GM19452 (cell line): ENCODE results near the gene TUBA8.
"Not testable (repeated sequence)": the region's sequence is repeated elsewhere in the genome, so short reads cannot be mapped to it uniquely, and the experiment has no call there.

Experiments used
- ATAC-seq: cut with Tn5 transposase; IDR thresholded peaks from one replicate; pipeline ENCODE4 v1.9.1; 2021; ENCODE audit not compliant: unreplicated experiment

Gene TUBA8

DNA sequence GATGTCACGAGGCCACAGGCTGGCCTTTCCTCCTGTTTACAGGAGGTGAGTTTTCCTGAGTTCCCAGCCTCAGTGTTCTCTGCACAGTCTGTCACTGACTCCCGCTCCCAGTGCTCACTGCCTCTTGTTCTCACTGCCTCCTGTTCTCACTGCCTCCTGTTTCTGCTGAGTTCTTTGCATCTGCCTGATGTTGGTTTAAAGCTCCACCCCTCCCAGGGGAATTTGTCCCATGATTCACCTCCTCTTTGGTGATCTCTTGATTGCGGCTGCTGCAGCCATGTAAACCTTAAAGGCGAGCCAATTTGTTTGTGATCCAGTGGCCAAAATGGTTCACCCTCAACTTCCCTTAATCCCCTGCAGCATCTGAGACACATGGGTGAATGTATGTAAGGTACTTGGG is 6.0 kb upstream of the TUBA8 start:
- ATAC-seq: no peak

DNA sequence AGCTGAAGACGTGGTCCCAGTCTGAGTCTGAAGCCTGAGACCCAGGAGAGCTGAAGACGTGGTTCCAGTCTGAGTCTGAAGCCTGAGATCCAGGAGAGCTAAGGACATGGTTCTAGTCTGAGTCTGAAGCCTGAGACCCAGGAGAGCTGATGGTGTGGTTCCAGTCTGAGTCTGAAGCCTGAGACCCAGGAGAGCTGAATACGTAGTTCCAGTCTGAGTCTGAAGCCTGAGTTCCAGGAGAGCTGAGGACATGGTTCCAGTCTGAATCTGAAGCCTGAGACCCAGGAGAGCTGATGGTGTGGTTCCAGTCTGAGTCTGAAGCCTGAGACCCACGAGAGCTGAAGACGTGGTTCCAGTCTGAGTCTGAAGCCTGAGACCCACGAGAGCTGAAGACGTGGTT is 4.6 kb upstream of the TUBA8 start:
- not testable (repeated sequence) for ATAC-seq

DNA sequence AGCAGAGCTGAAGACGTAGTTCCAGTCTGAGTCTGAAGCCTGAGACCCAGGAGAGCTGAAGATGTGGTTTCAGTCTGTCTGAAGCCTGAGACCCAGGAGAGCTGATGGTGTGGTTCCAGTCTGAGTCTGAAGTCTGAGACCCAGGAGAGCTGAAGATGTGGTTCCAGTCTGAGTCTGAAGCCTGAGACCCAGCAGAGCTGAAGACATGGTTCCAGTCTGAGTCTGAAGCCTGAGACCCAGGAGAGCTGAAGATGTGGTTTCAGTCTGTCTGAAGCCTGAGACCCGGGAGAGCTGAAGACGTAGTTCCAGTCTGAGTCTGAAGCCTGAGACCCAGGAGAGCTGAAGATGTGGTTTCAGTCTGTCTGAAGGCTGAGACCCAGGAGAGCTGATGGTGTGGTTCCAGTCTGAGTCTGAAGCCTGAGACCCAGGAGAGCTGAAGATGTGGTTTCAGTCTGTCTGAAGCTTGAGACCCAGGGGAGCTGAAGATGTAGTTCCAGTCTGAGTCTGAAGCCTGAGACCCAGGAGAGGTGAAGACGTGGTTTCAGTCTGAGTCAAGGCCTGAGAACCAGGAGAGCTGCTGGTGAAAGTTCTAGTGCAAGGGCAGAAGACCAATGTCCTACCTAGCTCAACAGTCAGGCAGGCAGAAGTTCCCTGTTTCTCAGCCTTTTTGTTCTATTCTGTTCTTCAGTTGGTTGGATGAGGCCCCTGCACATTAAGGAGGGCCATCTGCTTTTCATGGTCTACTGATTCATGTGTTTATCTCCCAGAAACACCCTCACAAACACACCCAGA is 3.9 kb upstream of the TUBA8 start:
- ATAC-seq: peak; percentile 33

DNA sequence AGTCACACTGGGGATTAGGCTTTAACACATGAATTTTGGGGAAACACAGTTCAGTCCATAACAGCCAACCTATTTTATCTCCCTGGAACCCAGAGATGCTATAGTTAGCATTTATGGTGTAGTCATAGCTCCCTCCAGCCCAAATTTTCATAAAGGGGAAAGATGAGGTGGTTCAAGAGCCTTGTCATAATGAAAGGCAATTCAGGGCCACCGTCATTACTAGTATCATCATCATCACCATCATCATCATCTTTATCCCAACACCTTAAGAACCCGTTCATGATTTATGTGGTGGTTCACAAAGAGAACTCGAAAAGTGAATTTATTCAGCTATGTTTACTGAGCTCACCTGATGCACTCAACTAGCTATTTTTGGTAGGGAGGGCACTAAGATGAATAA is 2.4 kb upstream of the TUBA8 start:
- ATAC-seq: no peak

DNA sequence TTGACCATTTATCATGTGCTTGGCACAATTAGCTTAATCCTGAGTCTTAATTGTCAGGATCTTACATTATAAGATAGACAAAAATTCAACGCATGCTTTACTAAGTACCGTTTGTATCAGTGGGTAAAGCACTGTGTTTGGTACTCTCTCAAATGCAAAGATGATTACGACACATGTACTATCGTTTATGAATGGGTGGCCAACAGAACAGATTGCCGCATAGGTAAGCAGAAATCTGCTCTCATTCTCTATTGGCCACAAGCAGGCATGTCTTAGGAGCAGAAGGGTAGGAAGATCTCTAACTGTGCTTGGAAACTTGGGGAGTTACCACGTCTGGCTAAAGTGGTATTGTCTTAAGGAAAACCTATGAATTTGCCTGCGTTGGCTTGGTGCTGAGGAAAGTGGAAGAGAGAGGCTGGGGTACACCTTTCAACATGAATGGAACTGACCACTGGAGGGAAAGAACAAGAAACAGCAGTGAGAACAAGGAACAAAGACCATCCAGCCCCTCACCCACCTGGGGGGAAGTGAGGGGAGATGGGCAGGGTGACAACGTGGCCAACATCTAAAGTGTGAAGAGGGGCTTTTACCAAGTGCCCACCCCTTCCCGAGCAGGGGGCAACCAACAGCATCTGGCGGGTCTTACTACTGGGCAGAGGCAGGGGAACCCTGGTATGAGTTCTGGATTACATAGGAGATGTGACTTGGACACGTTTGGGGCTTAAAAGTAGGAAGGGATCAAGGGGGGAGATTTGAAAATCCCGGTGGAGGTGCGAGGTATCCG is 1.0 kb upstream of the TUBA8 start:
- ATAC-seq: no peak

DNA sequence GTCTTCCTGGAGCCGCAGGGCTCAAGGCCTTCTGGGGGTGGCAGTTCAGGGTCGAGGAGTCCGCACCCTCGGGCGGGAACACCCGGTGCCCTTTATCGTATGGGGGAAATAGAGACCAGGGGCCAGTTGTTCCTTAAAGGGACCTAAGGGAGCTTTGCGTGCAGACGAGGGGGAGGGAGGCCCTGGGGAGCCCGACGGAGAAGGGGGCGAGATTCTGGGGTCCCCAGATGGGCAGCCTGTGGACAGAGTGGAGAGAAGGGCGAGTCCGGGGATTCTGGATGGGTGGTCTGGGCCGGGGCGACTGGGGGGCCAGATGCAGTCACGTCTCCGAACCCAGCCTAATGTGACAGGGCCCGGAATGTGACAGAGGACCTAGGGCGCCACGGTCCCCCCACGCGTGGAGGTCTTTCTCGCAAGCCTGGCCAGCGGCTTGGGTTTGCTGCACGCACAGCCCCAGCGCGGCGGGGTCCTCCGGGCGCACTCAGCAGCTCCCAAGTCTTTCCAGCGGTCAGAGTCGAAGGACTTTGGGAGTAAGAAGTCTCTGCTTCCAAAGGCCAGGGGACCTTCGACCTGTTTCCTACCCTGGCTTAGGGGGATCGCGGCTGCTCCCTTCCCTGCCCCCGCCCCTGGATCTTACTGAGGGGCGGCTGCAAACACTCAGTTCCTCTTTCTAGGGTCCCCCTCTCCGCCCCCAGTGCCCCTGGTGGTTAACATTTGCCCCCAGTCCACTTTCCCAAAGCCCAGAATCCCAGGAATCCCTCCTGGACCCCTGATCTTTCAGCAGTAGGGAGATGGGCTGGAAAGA is 547 bp downstream of the TUBA8 start:
- ATAC-seq: no peak

DNA sequence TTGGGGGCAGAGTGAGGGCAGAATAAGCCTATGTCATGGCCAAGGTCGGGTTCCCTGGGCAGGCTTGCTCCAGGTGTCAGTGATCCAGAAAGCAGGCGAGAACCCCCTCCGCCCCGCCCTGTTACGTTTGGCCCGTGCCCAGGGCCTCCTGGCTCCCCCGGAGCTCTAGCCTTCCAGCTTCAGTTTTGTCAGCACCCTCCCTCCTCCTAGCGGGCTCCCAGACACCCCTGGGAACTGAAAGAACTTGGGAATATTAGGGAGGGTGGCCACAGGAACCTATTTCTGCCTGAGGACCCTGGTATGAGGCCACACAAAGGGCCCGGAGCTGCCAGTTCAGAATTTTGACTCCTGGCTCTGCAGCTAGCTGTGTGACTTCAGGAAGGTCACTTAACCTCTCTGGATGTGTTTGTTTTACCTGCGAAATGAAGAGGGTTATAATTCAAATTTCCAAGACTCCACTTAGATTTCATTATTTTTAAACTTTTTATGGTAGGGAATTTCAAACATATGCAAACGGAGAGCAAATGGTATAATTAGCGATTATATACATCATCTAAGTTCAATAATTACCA is 1.2 kb downstream of the TUBA8 start:
- no peak for ATAC-seq

DNA sequence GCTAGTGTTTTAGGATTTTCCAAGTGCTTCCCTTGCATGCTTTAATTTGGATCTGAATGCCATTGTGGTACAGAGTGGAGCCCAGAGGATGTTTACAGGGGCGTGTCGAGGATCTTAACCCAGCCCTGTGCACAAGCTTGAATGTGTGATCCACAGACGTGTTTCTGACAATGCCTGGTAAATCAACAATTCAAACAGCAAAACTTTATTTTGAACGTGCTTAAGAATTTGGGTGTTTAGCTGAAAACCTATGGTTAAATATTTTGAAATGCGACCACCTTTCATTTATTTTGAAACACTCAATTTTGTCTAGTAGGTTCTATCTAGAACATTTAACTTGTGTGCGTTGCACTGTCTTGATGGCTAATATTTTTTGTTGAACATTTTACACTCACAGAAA is 1.8 kb downstream of the TUBA8 start:
- ATAC-seq: no peak

DNA sequence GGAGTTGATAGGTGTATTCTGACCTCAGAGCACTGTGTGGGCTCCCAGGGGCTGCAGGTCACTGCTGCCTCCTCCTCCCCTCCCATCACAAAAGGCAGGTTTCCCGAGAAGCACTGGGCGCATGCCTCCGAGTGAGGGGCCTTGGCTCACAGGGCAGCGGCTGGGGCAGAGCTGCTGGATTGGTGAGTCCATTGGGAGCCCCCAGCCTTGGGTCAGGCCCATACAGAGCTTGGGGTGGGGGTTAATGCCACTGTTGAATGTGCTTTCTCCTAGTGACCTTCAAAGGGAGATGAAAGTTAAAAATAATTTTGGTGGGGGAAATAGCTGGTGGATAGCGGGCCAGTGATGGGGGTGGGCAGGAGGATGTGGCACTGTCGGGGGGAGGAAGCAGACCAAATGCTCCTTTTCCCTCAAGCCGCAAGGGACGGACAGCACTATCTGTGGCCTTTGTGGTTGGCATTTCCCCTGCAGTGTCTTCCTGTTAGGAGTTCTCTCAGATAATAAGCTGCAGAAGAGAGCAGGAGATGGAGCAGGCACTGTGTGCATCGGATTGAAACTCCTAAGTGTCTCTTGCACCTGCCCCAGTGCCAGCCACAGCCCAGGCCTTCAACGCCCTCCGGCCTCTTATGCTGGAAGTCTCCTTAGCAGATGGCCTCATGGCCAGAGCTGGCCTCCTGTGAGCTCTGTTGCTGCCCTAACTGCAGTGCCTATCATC is 3.2 kb downstream of the TUBA8 start:
- ATAC-seq: no peak

DNA sequence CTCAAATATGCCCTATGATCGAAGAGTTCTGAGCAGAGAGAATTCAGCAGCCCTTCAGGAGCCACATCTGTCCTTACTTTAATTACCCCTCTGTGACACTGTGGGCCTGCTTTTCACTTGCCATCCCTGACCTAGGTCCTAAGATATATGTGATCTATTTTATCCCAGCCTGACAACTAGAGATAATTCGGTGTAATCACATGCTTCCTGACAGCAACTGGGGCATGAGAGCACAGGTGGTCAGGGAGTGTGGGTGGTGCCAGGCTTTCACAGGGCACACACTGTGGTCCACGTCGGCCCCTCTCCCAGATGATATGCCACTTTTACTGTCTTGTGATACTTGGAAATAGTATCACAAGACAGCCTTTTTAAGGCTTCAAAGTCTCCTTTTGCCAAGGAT is 3.9 kb downstream of the TUBA8 start:
- ATAC-seq: no peak

DNA sequence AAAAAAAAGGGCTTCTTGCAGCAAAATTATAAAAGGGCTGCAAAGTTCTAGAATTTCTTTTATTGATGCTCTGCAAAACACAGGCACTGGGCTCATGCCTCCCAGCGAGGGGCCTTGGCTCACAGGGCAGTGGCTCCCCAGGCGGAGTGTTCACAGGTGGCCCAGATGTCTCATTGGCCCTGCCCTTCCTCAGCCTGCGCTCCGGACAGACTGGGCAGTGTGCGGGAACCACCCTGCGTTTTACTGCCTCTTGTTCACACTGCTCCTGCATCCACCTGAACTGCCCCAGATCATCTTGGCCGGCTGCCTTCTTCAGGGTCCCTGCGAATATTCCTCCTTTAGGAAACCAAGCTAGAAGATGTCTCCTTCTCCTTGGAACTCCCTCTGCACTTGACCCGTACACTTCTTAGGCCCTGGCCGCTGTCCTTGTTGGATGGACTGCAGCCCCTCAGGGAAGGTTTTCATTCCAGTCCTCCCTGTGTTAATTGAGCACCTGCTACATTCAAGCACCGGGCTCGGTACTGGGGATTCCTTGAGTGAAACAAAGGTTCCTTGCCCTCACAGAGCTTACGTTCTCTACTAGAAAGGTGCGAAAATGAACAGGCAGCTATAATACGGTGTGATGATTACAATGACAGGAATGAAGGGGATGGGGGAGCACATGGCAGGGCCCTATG is 4.5 kb downstream of the TUBA8 start:
- ATAC-seq: no peak

DNA sequence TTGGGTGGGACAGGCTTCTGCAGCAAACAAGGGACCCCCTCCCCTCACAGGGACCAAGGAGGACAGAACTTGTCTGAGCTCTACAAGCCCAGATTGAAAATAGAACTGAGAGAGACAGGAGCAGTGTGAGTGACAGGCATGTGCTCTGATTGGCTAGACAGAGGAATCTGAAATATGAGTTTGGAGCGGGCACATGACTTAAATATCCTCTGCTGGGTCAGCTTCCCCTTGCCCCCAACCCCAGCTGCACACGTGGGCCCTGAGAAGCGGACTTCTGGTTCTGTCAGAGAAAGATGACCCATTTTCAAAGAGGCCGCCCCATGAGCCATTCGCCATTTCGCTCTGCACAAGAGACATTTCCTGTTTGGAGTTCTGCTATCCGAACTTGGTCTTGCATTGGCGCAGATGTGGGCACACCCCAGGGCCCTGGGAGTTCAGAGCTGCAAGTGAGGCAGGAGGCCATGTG is 5.3 kb downstream of the TUBA8 start:
- ATAC-seq: no peak

DNA sequence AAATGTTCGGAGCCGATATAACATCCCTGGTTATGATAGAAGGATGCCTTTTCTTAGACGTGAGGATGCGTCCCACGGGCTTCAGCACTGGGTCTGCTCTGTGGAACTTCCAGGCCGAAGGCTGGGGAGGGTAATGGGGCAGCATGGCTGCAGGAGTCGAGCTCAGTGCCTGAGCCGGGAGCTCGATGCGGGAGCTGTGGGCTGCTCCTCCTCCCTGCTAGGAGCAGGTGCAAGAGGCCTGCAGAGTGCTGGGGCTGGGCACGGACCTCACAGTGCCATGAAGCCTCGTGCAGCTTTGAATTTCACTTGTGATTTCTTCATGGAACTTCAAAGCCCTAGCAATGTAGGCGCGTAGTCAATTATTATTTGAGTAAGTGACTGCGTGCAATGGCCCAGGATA is 6.0 kb downstream of the TUBA8 start:
- no peak for ATAC-seq

DNA sequence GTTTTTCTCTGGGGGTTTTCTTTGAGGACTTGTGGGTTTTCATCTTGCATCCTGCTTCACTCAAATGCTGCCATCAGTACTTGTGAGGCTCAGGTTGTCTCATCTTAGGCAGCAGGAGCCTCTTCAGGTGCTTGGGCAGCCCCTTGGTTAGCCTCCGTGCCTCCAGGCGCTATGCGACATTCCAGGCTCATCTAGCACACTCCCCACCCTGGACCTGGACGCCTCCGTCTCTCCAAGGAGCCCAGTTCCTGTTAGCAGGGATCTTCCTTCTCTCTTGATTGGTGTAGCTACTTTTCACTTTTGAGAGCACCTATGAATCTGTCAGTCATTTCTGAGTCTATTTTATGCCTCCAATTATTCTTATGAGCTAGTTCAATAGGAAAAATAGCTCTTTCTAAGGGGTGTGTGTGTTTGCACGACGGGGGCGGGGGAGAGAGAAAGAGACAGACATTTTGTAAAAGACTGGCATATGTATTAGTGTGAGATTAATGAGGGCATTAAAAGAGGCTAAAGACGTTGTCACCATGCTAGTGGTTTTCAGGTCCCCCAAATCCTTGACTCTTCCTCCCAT is 7.8 kb downstream of the TUBA8 start:
- no peak for ATAC-seq

DNA sequence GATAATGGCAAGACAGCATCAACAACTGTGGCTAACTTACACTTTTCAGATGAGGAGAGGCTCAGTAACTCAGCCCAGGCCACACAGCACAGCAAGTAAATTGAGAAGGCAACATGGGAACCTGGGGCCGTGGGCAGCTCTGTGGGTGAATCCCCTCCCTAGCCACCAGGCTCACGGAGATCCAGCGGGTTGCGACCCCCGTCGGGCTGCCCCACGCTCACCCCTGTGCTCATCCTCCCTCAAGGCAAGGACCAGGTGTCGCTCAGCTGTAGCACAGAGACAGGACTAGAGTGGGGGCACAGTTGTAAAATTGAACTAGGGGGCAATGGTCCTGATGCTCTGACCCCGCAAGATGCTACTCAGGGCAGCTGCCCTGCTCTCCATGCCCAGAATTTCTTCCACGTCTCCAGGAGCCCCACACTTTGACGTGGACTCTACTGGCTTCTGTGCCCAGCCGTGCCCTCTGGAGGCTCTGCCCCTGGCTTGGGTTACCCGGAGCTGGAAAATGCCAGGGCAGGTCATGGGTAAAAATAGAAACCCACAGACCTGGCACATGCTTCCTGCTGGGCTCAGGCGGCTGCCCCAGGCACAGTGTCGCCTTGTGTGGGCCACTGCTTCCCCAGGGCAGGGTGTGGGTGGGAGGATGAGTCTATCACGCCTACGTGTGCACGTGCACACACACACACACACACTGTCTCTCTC is 9.0 kb downstream of the TUBA8 start:
- no peak for ATAC-seq

DNA sequence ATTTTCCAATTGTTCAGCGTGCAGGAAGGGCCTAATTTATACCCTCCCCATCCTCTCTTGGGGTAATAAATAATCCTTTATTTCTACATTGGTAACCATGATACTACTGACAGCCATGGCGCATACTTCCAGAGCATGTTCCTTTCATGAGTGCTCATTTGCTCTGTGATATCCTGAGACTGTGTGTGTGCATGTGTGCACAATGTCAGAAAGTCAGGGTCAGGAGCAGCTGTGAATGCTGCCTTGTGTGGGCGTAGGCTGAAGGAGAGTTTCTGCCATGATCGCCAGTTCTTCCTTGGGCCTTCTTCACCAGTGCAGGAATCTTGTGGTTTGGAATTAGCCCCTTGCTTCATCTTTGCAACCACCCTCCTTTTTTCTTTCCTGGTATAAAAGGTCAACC is 10.2 kb downstream of the TUBA8 start:
- no peak for ATAC-seq

DNA sequence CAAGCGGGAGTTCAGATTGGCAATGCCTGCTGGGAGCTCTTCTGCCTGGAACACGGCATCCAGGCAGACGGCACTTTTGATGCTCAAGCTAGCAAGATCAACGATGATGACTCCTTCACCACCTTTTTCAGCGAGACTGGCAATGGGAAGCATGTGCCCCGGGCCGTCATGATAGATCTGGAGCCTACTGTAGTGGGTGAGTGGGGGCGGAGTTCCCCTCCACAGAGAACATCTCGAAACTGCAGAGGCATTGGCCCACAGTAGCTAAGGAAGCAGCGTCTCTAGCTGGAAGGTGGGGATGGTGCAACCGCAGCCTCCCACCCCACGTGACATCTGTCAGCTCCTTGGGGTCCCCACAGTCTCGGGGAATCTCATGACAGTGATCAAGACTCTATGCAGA is 10.9 kb downstream of the TUBA8 start:
- ATAC-seq: no peak

DNA sequence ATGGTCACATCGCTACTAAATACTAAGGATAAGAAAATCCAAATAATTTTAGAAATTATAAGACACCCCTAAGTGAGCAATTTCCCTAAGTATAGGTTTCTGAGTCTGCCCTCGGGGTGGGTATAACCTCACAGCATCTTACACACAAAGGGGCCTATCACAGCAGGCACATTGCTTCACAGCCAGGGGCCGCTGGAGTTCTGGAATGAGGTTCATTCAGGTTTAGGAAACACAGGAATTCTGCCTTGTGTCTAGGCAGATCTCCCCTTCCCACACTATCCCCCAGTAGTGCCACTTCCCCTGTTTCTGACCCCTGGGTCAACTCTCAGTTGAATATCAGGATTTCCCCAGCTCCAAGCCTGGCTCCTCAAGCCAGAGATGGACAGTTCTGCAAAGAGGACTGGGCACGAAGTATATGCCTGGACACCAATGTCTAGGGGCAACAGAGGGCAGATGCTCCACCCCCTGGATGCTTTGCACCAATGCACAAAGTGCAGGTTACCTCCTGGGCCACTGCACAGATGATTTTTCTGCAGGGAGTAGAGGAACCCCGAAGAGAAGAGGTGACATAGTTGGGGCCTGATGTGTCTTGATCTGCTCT is 11.4 kb downstream of the TUBA8 start:
- ATAC-seq: no peak
